Liver (tissue), 3 donors: ENCODE data around the gene RASEF.

Experiments used
- CTCF ChIP-seq: fragments of 150-350 bp; IDR thresholded peaks from 2 replicates; pipeline ENCODE4 v1.5.1; 2017; ENCODE audit warnings: improper control_type of control experiment, low read depth, low read length; ENCODE audit not compliant: missing input control
- GABPA ChIP-seq, 2 donors: IDR thresholded peaks in 1 of 2; conservative IDR thresholded peaks in 1 of 2; 2 replicates each; pipeline ENCODE4 v1.6.1; 2016; ENCODE audit warnings: antibody characterized with exemption in 2 of 2, mild to moderate bottlenecking in 1 of 2, moderate library complexity in 1 of 2
- RAD21 ChIP-seq, 2 donors: IDR thresholded peaks; 2 replicates each; pipeline ENCODE4 v1.6.1; 2016; ENCODE audit warnings: antibody characterized with exemption in 2 of 2, mild to moderate bottlenecking in 2 of 2
- TAF1 ChIP-seq: conservative IDR thresholded peaks from 2 replicates; pipeline ENCODE4 v1.6.1; 2016; ENCODE audit warnings: antibody characterized with exemption, mild to moderate bottlenecking
- donor health status: healthy.
- donor health status: healthy.

- TF ChIP-seq CTCF (no peak), TAF1 (no peak), GABPA (IDR thresholded peaks at IDR 0.05 in 1 of 2, conservative IDR thresholded peaks at IDR 0.05 in 1 of 2) (no peak), RAD21 (IDR thresholded peaks at IDR 0.05) (no peak)
Observed at GRCh38 chr9:83030391-83031107, 32.4 kb downstream of the RASEF start.
